CD14-positive monocyte (primary cell): Measurements from ENCODE around the gene SLC51A. TPM values are rescaled to one million over a fixed set of nuclear protein-coding genes. Genes with fewer than 3 reads are reported as not detected.

Source experiments
- DNase-seq, 3 donors: peaks; one replicate each; pipeline ENCODE4 v3.0.0-alpha.2; 2011 to 2022
- H2AFZ ChIP-seq: 2 replicates; pipeline ENCODE4 v1.6.0; 2012; ENCODE audit warnings: mild to moderate bottlenecking, low read depth, low read length, inconsistent platforms; ENCODE audit not compliant: insufficient read depth, poor library complexity, severe bottlenecking
- H3K27ac ChIP-seq, 2 donors: 1 replicate in 1 of 2; 2 replicates in 1 of 2; pipeline ENCODE4 v1.5.1; 2012 to 2013; ENCODE audit warnings: low read length in 2 of 2, control low read depth in 1 of 2, inconsistent platforms in 1 of 2, low read depth in 1 of 2, mild to moderate bottlenecking in 1 of 2
- H3K27me3 ChIP-seq, 2 donors: one replicate each; pipeline versions ENCODE4 v1.6.0 to v1.6.1; 2011 to 2013; ENCODE audit warnings: low read length in 2 of 2; ENCODE audit not compliant: control insufficient read depth in 2 of 2, insufficient read depth in 2 of 2
- H3K36me3 ChIP-seq, 2 donors: replicated peaks in 1 of 2; 1 replicate in 1 of 2; 2 replicates in 1 of 2; pipeline versions ENCODE4 v1.5.1 to v1.6.1; 2012 to 2013; ENCODE audit warnings: low read length in 2 of 2, control low read depth in 1 of 2, inconsistent platforms in 1 of 2, mild to moderate bottlenecking in 1 of 2; ENCODE audit not compliant: insufficient read depth in 2 of 2, control insufficient read depth in 1 of 2
- H3K4me1 ChIP-seq, 2 donors: 1 replicate in 1 of 2; 2 replicates in 1 of 2; pipeline versions ENCODE4 v1.5.1 to v1.6.1; 2012 to 2013; ENCODE audit warnings: low read length in 2 of 2, control low read depth in 1 of 2, inconsistent platforms in 1 of 2, mild to moderate bottlenecking in 1 of 2, moderate library complexity in 1 of 2; ENCODE audit not compliant: insufficient read depth in 2 of 2, control insufficient read depth in 1 of 2
- H3K4me2 ChIP-seq: replicated peaks from 2 replicates; pipeline ENCODE3; 2012; ENCODE audit warnings: low read length, moderate library complexity, mild to moderate bottlenecking; ENCODE audit not compliant: poor library complexity, severe bottlenecking; ENCODE audit errors: extremely low read depth
- H3K4me3 ChIP-seq, 3 experiments: fragments of 200-600 bp in 1 of 3; sonication (generic) in 1 of 3; replicated peaks in 1 of 3; 1 replicate in 2 of 3; 2 replicates in 1 of 3; pipeline ENCODE4 v1.5.1; 2011 to 2013; ENCODE audit warnings: low read length in 3 of 3, mild to moderate bottlenecking in 3 of 3, control low read depth in 2 of 3, low read depth in 2 of 3, inconsistent platforms in 1 of 3, moderate library complexity in 1 of 3
- H3K79me2 ChIP-seq: 2 replicates; pipeline ENCODE4 v1.6.0; 2012; ENCODE audit warnings: mild to moderate bottlenecking, control low read depth, inconsistent platforms, low read length, moderate library complexity; ENCODE audit not compliant: insufficient read depth
- H3K9ac ChIP-seq: 2 replicates; pipeline ENCODE4 v1.6.0; 2017; ENCODE audit warnings: low read length, mild to moderate bottlenecking; ENCODE audit not compliant: insufficient read depth, poor library complexity, severe bottlenecking
- H3K9me3 ChIP-seq, 2 donors: replicated peaks in 1 of 2; 1 replicate in 1 of 2; 2 replicates in 1 of 2; pipeline versions ENCODE4 v1.5.1 to v1.6.1; 2012 to 2013; ENCODE audit warnings: low read length in 2 of 2, control low read depth in 1 of 2; ENCODE audit not compliant: control insufficient read depth in 1 of 2, insufficient read depth in 1 of 2
- H4K20me1 ChIP-seq: 2 replicates; pipeline ENCODE4 v1.6.0; 2012; ENCODE audit warnings: mild to moderate bottlenecking, low read length, control low read depth, moderate library complexity; ENCODE audit not compliant: insufficient read depth
- H3K27ac Mint-ChIP-seq, 7 donors: one replicate each; pipeline ENCODE4 v1.8.0; 2020; ENCODE audit warnings: mild to moderate bottlenecking in 7 of 7, mixed read lengths in 7 of 7, moderate library complexity in 6 of 7, inconsistent platforms in 2 of 7
- H3K27me3 Mint-ChIP-seq, 3 donors: one replicate each; pipeline ENCODE4 v1.8.0; 2021 to 2022; ENCODE audit warnings: low read depth in 3 of 3, mild to moderate bottlenecking in 3 of 3, mixed read lengths in 3 of 3, moderate library complexity in 3 of 3, inconsistent platforms in 1 of 3
- H3K36me3 Mint-ChIP-seq, 2 donors: one replicate each; pipeline ENCODE4 v1.8.0; 2020; ENCODE audit warnings: mixed read lengths in 2 of 2, inconsistent platforms in 1 of 2, mild to moderate bottlenecking in 1 of 2
- H3K4me1 Mint-ChIP-seq: one replicate; pipeline ENCODE4 v1.8.0; 2020; ENCODE audit warnings: mild to moderate bottlenecking, mixed read lengths
- H3K4me3 Mint-ChIP-seq, 2 donors: one replicate each; pipeline ENCODE4 v1.8.0; 2020; ENCODE audit warnings: mild to moderate bottlenecking in 2 of 2, mixed read lengths in 2 of 2, moderate library complexity in 1 of 2
- H3K9me3 Mint-ChIP-seq, 7 donors: one replicate each; pipeline ENCODE4 v1.8.0; 2020 to 2022; ENCODE audit warnings: mixed read lengths in 7 of 7, mild to moderate bottlenecking in 6 of 7, moderate library complexity in 6 of 7, inconsistent platforms in 2 of 7
- CTCF ChIP-seq: fragments of 200-600 bp; IDR thresholded peaks from one replicate; pipeline ENCODE4 v1.8.0; 2022; ENCODE audit warnings: antibody characterized with exemption, mild to moderate bottlenecking
- WGBS: methylation state at CpG from one replicate; pipeline ENCODE4 v1.1.5; 2013; ENCODE audit warnings: missing lambda C conversion rate; ENCODE audit not compliant: insufficient coverage; 5-methylcytosine and 5-hydroxymethylcytosine counted together
- intact Hi-C, 2 donors: fragments of 100-400 bp; cut with micrococcal nuclease; formaldehyde crosslinking; loops; one replicate each; pipeline versions ENCODE4 v1.15.0 to v1.15.1; 2023
- polyA plus RNA-seq, 3 donors: library from polyadenylated mRNA; depleted of rRNA in 1 of 3; unstranded in 2 of 3; stranded (reverse) in 1 of 3; fragments of 300-500 nt in 2 of 3; fragments of >200 nt in 1 of 3; fragmentation: Illumina TruSeq in 2 of 3; gene quantifications; 1 replicate in 2 of 3; 2 replicates in 1 of 3; pipeline ENCODE4 v1.2.3, GENCODE V29; 2012 to 2021

The SLC51A gene
- polyA plus RNA-seq, 3 donors = 0.27 to 1.1 (median 0.37) TPM

- Mint-ChIP-seq H3K36me3 (peaks cover 43 to 64% of the 10 kb centered on the region in 2 donors), H3K27ac (peak overlapping the region in 1 of 7 donors; percentile 60), H3K4me3 (no peak overlapping the region), H3K27me3 (no peaks in the 10 kb centered on the region), H3K4me1 (peaks cover 2% of the 10 kb centered on the region), H3K9me3 (no peaks in the 10 kb centered on the region)
- no peaks in the 10 kb centered on the region for H3K9me3 ChIP-seq
- H3K79me2 ChIP-seq = peaks cover 14% of the 10 kb centered on the region
- no peak overlapping the region for H3K9ac ChIP-seq
- no peaks in the 10 kb centered on the region for H3K4me1 ChIP-seq
- no peak for TF ChIP-seq CTCF
- 100% methylated on average over 1 of the region's 5 CpGs for WGBS
- DNase-seq = no peak
- no peak overlapping the region for H3K27ac ChIP-seq
- peaks cover 57% of the 10 kb centered on the region for H4K20me1 ChIP-seq
- intact Hi-C loops = loop anchor here in 1 of 2 donors (5.0 to 10.0 kb wide), 2 partner anchors 263 to 440 kb away; partner anchors contain the start of gene SMCO1
- H3K36me3 ChIP-seq = peaks cover 43 to 80% of the 10 kb centered on the region in 2 donors
- no peak overlapping the region for H2AFZ ChIP-seq
- no peak overlapping the region for H3K4me3 ChIP-seq
- no peaks in the 10 kb centered on the region for H3K27me3 ChIP-seq
- H3K4me2 ChIP-seq = no peak overlapping the region
Measured at GRCh38 chr3:196254376-196255283, 38.3 kb downstream of the SLC51A start.

GRCh38 chr3:196255776-196256175 lies 39.4 kb downstream of the SLC51A start:
- no peak overlapping the region for H2AFZ ChIP-seq
- no peak for DNase-seq
- peaks cover 60% of the 10 kb centered on the region for H4K20me1 ChIP-seq
- H3K36me3 Mint-ChIP-seq = peaks cover 44 to 69% of the 10 kb centered on the region in 2 donors
- H3K4me2 ChIP-seq = no peak overlapping the region
- peak overlapping the region in 1 of 7 donors; percentile 68 for H3K27ac Mint-ChIP-seq
- H3K27me3 ChIP-seq = no peaks in the 10 kb centered on the region
- H3K36me3 ChIP-seq = peaks cover 41 to 80% of the 10 kb centered on the region in 2 donors
- no peak overlapping the region for H3K4me3 Mint-ChIP-seq
- H3K27me3 Mint-ChIP-seq = no peaks in the 10 kb centered on the region
- H3K27ac ChIP-seq = no peak overlapping the region
- H3K79me2 ChIP-seq = peaks cover 20% of the 10 kb centered on the region
- H3K9ac ChIP-seq = no peak overlapping the region
- peaks cover 2% of the 10 kb centered on the region for H3K4me1 Mint-ChIP-seq
- WGBS = no CpG with 5 or more reads among the region's 1 CpG
- intact Hi-C loops = loop anchor here in 1 of 2 donors (10.0 kb wide), 1 partner anchor 439 kb away; no protein-coding TSS in a partner anchor
- no peaks in the 10 kb centered on the region for H3K4me1 ChIP-seq
- no peaks in the 10 kb centered on the region for H3K9me3 ChIP-seq
- H3K9me3 Mint-ChIP-seq = no peaks in the 10 kb centered on the region
- no peak for TF ChIP-seq CTCF
- H3K4me3 ChIP-seq = no peak overlapping the region
